GM23248 (cell line): ENCODE results near the gene NXPH4. TPM values are rescaled to one million over a fixed set of nuclear protein-coding genes. Genes with fewer than 3 reads are reported as not detected.

ENCODE experiments used
- DNase-seq: peaks from one replicate; pipeline ENCODE4 v3.0.0-alpha.2; 2015
- H2AFZ ChIP-seq: fragments of 200-600 bp; sonication (generic); 2 replicates; pipeline ENCODE4 v1.6.1; 2016; ENCODE audit warnings: antibody characterized with exemption
- H3F3A ChIP-seq: fragments of 200-600 bp; sonication (generic); 2 replicates; pipeline ENCODE4 v1.6.1; 2016; ENCODE audit warnings: mild to moderate bottlenecking, antibody characterized with exemption, mixed run types; ENCODE audit not compliant: insufficient read depth
- H3K27ac ChIP-seq: fragments of 200-600 bp; sonication (generic); 2 replicates; pipeline ENCODE4 v1.5.1; 2016; ENCODE audit warnings: mild to moderate bottlenecking
- H3K27me3 ChIP-seq: fragments of 200-600 bp; sonication (generic); replicated peaks from 2 replicates; pipeline ENCODE4 v1.6.1; 2016; ENCODE audit warnings: mild to moderate bottlenecking; ENCODE audit not compliant: insufficient read depth
- H3K36me3 ChIP-seq: fragments of 200-600 bp; sonication (generic); 2 replicates; pipeline ENCODE4 v1.6.1; 2016; ENCODE audit warnings: low read depth, mild to moderate bottlenecking
- H3K4me1 ChIP-seq: fragments of 200-600 bp; sonication (generic); 2 replicates; pipeline ENCODE4 v1.6.1; 2016; ENCODE audit warnings: mild to moderate bottlenecking; ENCODE audit not compliant: insufficient read depth
- H3K4me2 ChIP-seq: fragments of 200-600 bp; sonication (generic); one replicate; pipeline ENCODE4 v1.6.1; 2016; ENCODE audit warnings: mild to moderate bottlenecking; ENCODE audit not compliant: unreplicated experiment
- H3K4me3 ChIP-seq: fragments of 200-600 bp; sonication (generic); 2 replicates; pipeline ENCODE4 v1.5.1; 2016; ENCODE audit warnings: mild to moderate bottlenecking
- H3K79me2 ChIP-seq: fragments of 200-600 bp; sonication (generic); 2 replicates; pipeline ENCODE4 v1.6.1; 2016; ENCODE audit warnings: mild to moderate bottlenecking; ENCODE audit not compliant: insufficient read depth
- H3K9ac ChIP-seq: fragments of 200-600 bp; sonication (generic); 2 replicates; pipeline ENCODE4 v1.6.1; 2016; ENCODE audit warnings: mild to moderate bottlenecking
- H3K9me2 ChIP-seq: fragments of 200-600 bp; sonication (generic); 2 replicates; pipeline ENCODE4 v1.6.1; 2016; ENCODE audit warnings: mixed run types, mild to moderate bottlenecking, moderate library complexity; ENCODE audit not compliant: insufficient read depth
- H3K9me3 ChIP-seq: fragments of 200-600 bp; sonication (generic); one replicate; pipeline ENCODE4 v1.6.1; 2017; ENCODE audit warnings: low read depth
- H4K20me1 ChIP-seq: fragments of 200-600 bp; sonication (generic); 2 replicates; pipeline ENCODE4 v1.6.0; 2016; ENCODE audit not compliant: insufficient read depth
- EZH2 ChIP-seq: fragments of 200-600 bp; sonication (generic); IDR thresholded peaks from 2 replicates; pipeline ENCODE4 v1.6.1; 2018; ENCODE audit warnings: antibody characterized with exemption, mild to moderate bottlenecking; ENCODE audit not compliant: insufficient read depth, poor library complexity, severe bottlenecking
- EZH2phosphoT487 ChIP-seq: fragments of 200-600 bp; sonication (generic); IDR thresholded peaks from 2 replicates; pipeline ENCODE4 v1.6.1; 2018; ENCODE audit warnings: antibody characterized with exemption, moderate library complexity, mild to moderate bottlenecking, low read depth; ENCODE audit not compliant: insufficient read depth
- WGBS, 2 experiments: methylation state at CpG; one replicate each; pipeline ENCODE4 v1.1.6; 2015 to 2017; ENCODE audit warnings: low lambda C conversion rate in 2 of 2, low coverage in 1 of 2; ENCODE audit errors: missing lambda C conversion rate in 2 of 2; 5-methylcytosine and 5-hydroxymethylcytosine counted together
- in situ Hi-C: fragments of 300-500 bp; cut with MboI; formaldehyde crosslinking; loops from 2 replicates; pipeline ENCODE4 v1.15.0; 2020
- polyA plus RNA-seq: library from polyadenylated mRNA; unstranded; fragments of >200 nt; fragmentation: Nextera tagmentation; extraction: Ambion mirVana; gene quantifications from 2 replicates; pipeline ENCODE4 v1.2.1, GENCODE V29; 2016
- total RNA-seq: library from RNA; depleted of rRNA; stranded (reverse); fragments of >200 nt; shearing (Covaris generic); gene quantifications from 2 replicates; pipeline ENCODE4 v1.2.3, GENCODE V29; 2014

Gene NXPH4
- total and polyA plus RNA-seq, 2 experiments from 2014 or later = 5.4 to 5.7 TPM

DNA sequence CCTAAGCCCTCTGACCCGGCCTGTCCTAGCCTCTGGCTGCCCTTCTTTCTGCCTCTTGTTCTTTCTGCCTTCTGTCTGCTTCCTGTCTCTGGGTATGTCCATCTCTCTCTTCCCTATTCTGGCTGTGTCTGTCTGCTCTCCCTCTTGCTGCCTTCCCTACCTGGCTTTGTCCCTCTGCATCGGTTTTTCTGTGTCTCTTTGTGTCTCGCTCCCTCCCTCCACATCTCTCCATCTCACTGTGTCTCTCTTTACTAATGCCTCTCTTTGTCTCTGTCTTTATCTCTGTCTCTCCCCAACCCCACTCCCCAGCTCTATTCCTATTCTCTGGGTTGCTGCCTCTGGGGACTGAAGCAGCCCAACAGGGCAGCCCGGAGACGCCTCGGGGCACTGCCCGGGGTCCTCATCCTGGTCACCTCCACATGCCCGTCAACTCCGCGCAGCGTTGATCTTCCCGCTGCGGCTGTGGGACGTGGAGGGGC lies 23.0 kb downstream of the NXPH4 start:
- Histone ChIP-seq H3K9ac (peak overlapping the region; percentile 90), H3K36me3 (peaks cover 2% of the 10 kb centered on the region), H3K27ac (peak overlapping the region; percentile 64), H2AFZ (peak overlapping the region; percentile 71), H3K79me2 (no peaks in the 10 kb centered on the region), H3F3A (peaks cover 22% of the 10 kb centered on the region), H3K4me3 (peak overlapping the region; percentile 96), H3K27me3 (no peaks in the 10 kb centered on the region), H3K4me2 (peak overlapping the region; percentile 92), H3K9me3 (no peaks in the 10 kb centered on the region), H3K4me1 (peaks cover 23% of the 10 kb centered on the region), H3K9me2 (no peaks in the 10 kb centered on the region), H4K20me1 (no peaks in the 10 kb centered on the region)
- in situ Hi-C loops = no loop called here
- peak; percentile 46 for DNase-seq
- TF ChIP-seq EZH2 (no peak), EZH2phosphoT487 (no peak)
- 2 to 3% methylated on average over 13 to 14 of the region's 14 CpGs for WGBS, 2 experiments

DNA sequence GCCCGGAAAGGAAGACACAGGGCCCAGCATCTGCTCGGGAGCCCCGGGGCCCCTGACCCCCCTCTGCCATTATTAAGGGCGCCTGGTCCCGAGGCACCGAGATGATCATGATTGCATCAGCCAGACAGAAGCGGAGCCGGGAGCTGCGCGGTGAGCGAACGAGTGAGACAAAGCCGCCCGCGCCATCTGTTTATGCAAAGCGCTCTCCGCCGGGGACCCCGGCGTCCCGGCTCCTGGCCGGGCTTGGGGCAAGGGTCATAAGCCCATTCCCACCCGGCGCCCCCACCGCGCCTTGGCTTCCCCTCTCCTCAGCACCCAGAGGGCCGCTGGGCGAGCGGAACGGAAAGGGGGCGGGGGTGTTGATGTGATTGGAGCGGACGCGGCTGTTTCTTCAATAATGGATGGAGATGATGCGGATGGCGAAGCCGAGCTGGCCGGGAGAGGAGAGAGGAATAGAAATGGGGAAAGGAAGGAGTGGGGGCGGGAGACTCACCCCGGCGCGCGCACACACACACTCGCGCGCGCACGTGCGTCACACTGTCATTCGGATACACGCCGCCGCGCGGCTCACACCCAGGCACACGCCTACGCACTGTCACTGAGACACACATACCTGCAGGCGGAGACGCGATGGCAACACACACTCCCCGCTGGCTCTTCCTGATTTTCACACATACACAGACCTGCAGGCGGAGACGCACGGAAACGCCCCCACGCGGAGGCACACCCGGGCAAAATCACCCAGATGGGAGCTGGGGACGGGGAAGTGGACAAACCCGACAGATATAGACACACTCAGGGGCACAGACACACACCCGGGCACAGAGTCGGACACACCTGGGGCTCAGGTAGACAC lies 23.7 kb downstream of the NXPH4 start:
- no peaks in the 10 kb centered on the region for H3K36me3 ChIP-seq
- in situ Hi-C loops = no loop called here
- DNase-seq = peak; percentile 89
- H3K4me1 ChIP-seq = peaks cover 23% of the 10 kb centered on the region
- peak overlapping the region; percentile 92 for H3K4me2 ChIP-seq
- no peaks in the 10 kb centered on the region for H3K9me3 ChIP-seq
- H3K9ac ChIP-seq = peak overlapping the region; percentile 90
- H3K4me3 ChIP-seq = peak overlapping the region; percentile 96
- TF ChIP-seq EZH2 = no peak
- no peak for TF ChIP-seq EZH2phosphoT487
- H2AFZ ChIP-seq = peak overlapping the region; percentile 71
- H3F3A ChIP-seq = peaks cover 25% of the 10 kb centered on the region
- 1% methylated on average over 55 to 72 of the region's 72 CpGs for WGBS, 2 experiments
- H3K27me3 ChIP-seq = no peaks in the 10 kb centered on the region
- H4K20me1 ChIP-seq = no peaks in the 10 kb centered on the region
- H3K27ac ChIP-seq = peak overlapping the region; percentile 64
- H3K79me2 ChIP-seq = no peaks in the 10 kb centered on the region
- no peaks in the 10 kb centered on the region for H3K9me2 ChIP-seq

DNA sequence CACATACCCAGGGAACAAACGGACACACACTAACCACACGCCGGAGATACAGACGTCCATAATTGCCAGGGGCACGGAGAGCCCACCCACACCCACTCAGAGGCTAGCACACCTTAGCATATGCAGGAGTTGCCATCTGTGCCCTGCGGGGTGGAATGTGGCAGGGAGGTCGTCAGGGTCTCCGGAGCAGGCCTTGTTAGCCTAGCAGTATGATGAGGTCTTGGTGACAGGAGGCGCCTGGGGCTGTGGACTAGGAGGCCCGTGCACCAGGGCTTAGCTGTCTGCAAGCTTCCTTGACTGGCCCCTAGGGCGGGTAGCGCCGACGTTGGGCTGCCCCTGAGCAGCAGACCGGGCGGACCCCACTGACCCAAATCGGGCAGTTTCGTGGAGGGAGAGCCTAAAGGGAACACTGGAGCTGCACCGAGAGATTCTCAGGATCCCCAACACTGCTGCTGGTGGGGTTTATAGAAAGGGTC lies 24.4 kb downstream of the NXPH4 start:
- Histone ChIP-seq H3F3A (peaks cover 20% of the 10 kb centered on the region), H3K4me1 (peaks cover 23% of the 10 kb centered on the region), H3K36me3 (no peaks in the 10 kb centered on the region), H3K4me3 (peak overlapping the region; percentile 96), H2AFZ (no peak overlapping the region), H3K9me2 (no peaks in the 10 kb centered on the region), H3K79me2 (no peaks in the 10 kb centered on the region), H3K4me2 (peak overlapping the region; percentile 92), H3K9ac (peak overlapping the region; percentile 90), H3K9me3 (no peaks in the 10 kb centered on the region), H3K27ac (no peak overlapping the region), H3K27me3 (no peaks in the 10 kb centered on the region), H4K20me1 (no peaks in the 10 kb centered on the region)
- WGBS, 2 experiments = 9 to 16% methylated on average over 16 to 19 of the region's 19 CpGs
- TF ChIP-seq EZH2phosphoT487 = no peak
- no peak for TF ChIP-seq EZH2
- in situ Hi-C loops = no loop called here
- peak; percentile 71 for DNase-seq

DNA sequence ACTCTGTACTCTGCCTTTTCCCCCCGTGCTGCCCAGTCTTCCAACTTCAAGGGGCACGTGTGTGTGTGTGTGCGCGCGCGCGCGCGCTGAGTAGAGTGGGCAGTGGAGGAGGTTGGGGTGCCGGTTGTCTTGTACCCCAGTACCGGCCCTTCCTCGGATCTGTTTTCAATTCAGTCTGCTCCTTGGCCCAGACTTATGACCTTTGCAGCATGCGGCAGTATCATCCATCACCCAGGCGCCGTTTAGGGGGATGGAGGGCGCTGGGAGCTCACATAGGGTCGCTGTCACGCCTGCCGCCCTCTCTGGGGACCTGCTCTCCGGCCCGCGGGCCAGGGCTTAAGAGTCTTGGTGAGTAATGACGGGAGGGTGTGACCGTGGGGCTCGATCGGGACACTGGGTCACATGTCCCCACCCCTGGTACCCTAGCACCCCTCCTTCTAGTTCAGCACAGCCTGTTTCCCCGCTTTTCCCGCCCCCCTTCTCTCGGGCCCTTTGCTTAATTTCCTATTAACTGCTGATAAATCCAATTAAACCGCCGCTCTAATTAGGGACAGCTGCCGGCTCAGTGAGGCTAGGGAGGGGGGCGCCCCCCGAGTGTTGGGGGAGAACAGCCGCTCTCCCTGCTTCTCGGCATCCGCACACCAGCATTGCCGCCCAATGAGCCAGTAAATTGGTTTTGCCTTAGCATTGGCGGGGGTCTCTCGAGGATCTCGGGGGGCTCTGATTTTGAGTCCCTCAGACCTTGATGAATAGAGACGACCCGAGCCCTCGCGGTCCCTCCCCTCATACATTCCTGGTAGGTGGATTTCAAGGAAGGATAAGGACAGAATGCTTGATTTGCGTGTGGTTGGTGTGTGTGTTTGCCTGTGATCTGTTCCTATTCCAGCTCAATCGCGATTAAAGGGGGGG lies 25.1 kb downstream of the NXPH4 start:
- 7 to 10% methylated on average over 47 to 48 of the region's 48 CpGs for WGBS, 2 experiments
- Histone ChIP-seq H3K79me2 (no peaks in the 10 kb centered on the region), H3K4me3 (peak overlapping the region; percentile 96), H4K20me1 (no peaks in the 10 kb centered on the region), H3K4me2 (peak overlapping the region; percentile 92), H3K27ac (no peak overlapping the region), H3F3A (peaks cover 19% of the 10 kb centered on the region), H3K9me2 (no peaks in the 10 kb centered on the region), H3K4me1 (peaks cover 23% of the 10 kb centered on the region), H2AFZ (no peak overlapping the region), H3K27me3 (no peaks in the 10 kb centered on the region), H3K36me3 (no peaks in the 10 kb centered on the region), H3K9me3 (no peaks in the 10 kb centered on the region), H3K9ac (peak overlapping the region; percentile 90; the same call in 1 of the 2 replicates)
- in situ Hi-C loops = no loop called here
- TF ChIP-seq EZH2phosphoT487 (no peak), EZH2 (no peak)
- DNase-seq = peak; percentile 44
